HS-27A (cell line): ENCODE results near the gene SIK3.
"Not testable (repeated sequence)": the region's sequence is repeated elsewhere in the genome, so short reads cannot be mapped to it uniquely, and the experiment has no call there.

Experiments
- DNase-seq: peaks from one replicate; pipeline ENCODE4 v3.0.0-alpha.2; 2012; ENCODE audit warnings: low read depth, missing footprints

SIK3 gene

GRCh38 chr11:116838321-116839084 lies 259.7 kb downstream of the SIK3 start:
- DNase-seq, result no peak

GRCh38 chr11:116837231-116838091 lies 260.8 kb downstream of the SIK3 start, which contains the start of gene APOA1:
APOA1 (minus strand) TSS chr11:116837622; CDS start chr11:116837387, 235 bp downstream.
- DNase-seq, result no peak

GRCh38 chr11:116836632-116836991 lies 261.6 kb downstream of the SIK3 start:
- no peak for DNase-seq

DNA sequence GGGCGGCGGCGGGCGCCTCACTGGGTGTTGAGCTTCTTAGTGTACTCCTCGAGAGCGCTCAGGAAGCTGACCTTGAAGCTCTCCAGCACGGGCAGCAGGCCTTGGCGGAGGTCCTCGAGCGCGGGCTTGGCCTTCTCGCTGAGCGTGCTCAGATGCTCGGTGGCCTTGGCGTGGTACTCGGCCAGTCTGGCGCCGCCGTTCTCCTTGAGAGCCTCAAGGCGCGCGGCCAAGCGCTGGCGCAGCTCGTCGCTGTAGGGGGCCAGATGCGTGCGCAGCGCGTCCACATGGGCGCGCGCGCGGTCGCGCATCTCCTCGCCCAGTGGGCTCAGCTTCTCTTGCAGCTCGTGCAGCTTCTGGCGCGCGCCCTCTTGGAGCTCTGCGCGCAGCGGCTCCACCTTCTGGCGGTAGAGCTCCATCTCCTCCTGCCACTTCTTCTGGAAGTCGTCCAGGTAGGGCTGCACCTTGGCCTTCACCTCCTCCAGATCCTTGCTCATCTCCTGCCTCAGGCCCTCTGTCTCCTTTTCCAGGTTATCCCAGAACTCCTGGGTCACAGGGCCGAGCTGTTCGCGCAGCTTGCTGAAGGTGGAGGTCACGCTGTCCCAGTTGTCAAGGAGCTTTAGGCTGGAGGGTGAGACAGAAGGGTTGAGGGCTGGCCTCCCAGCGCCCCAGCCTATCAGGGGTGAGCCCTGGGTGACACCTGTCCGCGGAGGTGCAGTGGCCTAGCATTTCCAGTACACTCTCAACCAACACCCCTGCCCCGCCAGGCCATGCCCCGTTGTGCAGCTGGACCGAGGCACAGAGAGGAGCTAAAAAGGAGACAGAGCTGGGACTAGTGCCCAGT lies 262.2 kb downstream of the SIK3 start:
- peak; percentile 59 for DNase-seq

- no peak for DNase-seq
Measured at GRCh38 chr11:116835042-116835772, 263.0 kb downstream of the SIK3 start.

DNA sequence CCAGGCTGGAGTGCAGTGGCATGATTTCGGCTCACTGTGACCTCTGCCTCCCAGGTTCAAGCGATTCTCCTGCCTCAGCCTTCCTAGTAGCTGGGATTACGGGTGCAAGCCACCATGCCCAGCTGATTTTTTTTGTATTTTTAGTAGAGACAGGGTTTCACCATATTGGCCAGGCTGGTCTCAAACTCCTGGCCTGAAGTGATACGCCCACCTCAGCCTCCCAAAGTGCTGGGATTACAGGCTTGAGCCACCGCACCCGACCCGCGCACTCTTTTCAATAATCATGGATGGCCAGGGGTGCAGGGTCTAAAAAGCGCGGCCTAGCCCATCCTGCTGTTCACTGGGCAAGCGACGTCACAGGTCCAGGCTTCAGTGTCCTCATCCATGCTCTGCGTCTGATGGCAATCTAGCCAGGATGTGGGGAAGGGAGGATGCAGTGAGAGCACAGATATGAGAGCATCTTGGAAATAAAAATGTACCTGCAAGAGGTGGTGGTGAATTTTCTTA lies 263.6 kb downstream of the SIK3 start:
- not testable (repeated sequence) for DNase-seq

GRCh38 chr11:116833816-116834534 lies 264.3 kb downstream of the SIK3 start:
- no peak for DNase-seq

GRCh38 chr11:116833491-116833815 lies 264.8 kb downstream of the SIK3 start:
- no peak for DNase-seq

GRCh38 chr11:116832350-116833290 lies 265.6 kb downstream of the SIK3 start:
- no peak for DNase-seq

- no peak for DNase-seq
Measured at GRCh38 chr11:116831790-116832349, 266.4 kb downstream of the SIK3 start.

GRCh38 chr11:116830184-116830912 lies 267.9 kb downstream of the SIK3 start:
- no peak for DNase-seq

- DNase-seq, result no peak
Measured at GRCh38 chr11:116829525-116830183, 268.6 kb downstream of the SIK3 start, which contains the start of gene APOC3. APOC3 (plus strand) TSS chr11:116829907; CDS start chr11:116830583, 676 bp downstream.

DNA sequence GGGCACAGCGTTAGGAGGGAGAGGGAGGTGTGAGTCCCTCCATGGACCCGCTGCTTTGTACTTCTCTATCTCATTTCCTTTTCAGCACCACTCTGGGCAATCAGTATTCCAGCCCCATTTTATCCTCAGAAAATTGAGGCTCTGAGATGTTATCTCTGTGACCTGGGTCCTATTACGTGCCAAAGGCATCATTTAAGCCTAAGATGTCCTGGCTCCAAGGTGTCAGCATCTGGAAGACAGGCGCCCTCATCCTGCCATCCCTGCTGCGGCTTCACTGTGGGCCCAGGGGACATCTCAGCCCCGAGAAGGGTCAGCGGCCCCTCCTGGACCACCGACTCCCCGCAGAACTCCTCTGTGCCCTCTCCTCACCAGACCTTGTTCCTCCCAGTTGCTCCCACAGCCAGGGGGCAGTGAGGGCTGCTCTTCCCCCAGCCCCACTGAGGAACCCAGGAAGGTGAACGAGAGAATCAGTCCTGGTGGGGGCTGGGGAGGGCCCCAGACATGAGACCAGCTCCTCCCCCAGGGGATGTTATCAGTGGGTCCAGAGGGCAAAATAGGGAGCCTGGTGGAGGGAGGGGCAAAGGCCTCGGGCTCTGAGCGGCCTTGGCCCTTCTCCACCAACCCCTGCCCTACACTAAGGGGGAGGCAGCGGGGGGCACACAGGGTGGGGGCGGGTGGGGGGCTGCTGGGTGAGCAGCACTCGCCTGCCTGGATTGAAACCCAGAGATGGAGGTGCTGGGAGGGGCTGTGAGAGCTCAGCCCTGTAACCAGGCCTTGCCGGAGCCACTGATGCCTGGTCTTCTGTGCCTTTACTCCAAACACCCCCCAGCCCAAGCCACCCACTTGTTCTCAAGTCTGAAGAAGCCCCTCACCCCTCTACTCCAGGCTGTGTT lies 269.4 kb downstream of the SIK3 start:
- DNase-seq, result no peak

DNA sequence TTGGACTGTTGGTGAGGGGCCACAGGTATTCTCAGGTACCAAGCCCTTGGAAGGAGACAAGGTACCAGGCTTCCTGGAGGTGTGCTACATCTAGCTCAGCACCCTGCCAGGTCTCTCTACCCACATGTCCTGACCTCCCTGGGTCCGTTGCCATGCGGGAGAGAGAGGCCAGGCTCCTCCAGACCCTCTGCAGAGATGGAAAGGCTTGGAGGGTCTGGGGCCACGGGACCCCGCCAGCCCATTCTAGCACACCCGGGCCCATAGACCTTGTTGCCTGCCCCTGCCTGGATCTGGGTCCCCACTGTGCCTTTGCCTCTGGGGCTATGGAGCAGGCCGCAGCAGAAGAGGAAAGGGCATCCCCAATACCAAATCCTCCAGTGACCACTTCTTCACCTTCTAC lies 270.8 kb downstream of the SIK3 start:
- no peak for DNase-seq

DNA sequence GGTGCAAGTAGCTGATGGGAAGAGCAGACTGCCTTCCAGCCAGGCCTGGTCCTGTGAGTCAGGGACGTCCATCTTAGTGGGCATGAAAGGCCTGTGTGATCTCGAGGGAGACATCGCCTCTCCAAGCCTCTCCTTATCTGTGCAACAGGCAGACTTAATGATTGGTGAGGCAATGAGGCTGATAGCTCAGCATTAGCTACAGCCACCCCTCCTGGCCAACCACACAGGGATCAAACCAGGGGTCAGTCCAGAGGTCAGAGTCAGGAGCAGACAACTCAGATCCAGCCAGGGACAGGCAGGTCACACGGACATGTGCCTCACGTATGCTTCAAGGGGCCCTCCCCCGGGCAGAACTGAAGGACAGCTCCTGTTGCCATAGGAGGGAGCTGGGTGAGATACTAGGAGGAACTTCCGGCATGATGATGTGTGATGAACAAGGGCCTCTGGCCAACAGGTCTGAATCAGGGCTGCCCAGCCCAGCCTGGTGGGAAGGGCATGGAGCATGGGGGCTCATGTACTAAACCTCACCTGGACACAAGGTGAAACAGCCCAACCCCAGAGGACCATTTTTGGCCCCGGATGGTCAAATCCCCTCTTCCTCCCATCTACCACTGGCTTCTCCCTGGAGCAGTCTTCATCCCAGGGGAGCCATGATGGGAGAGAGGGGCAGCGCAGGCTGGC lies 271.3 kb downstream of the SIK3 start:
- DNase-seq, result no peak
